Aorta (tissue), 5 donors: ENCODE results near the gene LRRC36. TPM values are rescaled to one million over a fixed set of nuclear protein-coding genes. Genes with fewer than 3 reads are reported as not detected.
"Not testable (repeated sequence)": the region's sequence is repeated elsewhere in the genome, so short reads cannot be mapped to it uniquely, and the experiment has no call there.

ENCODE experiments used
- ATAC-seq: fragments of 200-7000 bp; cut with Tn5 transposase; one replicate; pipeline ENCODE4 v1.9.1; 2022; ENCODE audit warnings: moderate library complexity; ENCODE audit not compliant: low FRiP score
- DNase-seq, 2 donors: peaks; one replicate each; pipeline ENCODE4 v3.0.0-alpha.2; 2020
- H3K27ac ChIP-seq, 2 donors: one replicate each; pipeline ENCODE4 v1.5.1; 2013; ENCODE audit warnings: low read length in 2 of 2, mild to moderate bottlenecking in 2 of 2, moderate library complexity in 2 of 2, control low read depth in 1 of 2, inconsistent platforms in 1 of 2, low read depth in 1 of 2
- H3K27me3 ChIP-seq, 2 donors: one replicate each; pipeline ENCODE4 v1.6.1; 2013; ENCODE audit warnings: control low read depth in 1 of 2, low read length in 1 of 2, mild to moderate bottlenecking in 1 of 2, moderate library complexity in 1 of 2; ENCODE audit not compliant: insufficient read depth in 2 of 2, control insufficient read depth in 1 of 2
- H3K36me3 ChIP-seq, 2 donors: one replicate each; pipeline ENCODE4 v1.6.1; 2013; ENCODE audit warnings: control low read depth in 1 of 2, low read length in 1 of 2, mild to moderate bottlenecking in 1 of 2; ENCODE audit not compliant: insufficient read depth in 2 of 2, control insufficient read depth in 1 of 2
- H3K4me1 ChIP-seq, 2 donors: one replicate each; pipeline ENCODE4 v1.6.1; 2013; ENCODE audit warnings: low read length in 2 of 2, control low read depth in 1 of 2, mild to moderate bottlenecking in 1 of 2, moderate library complexity in 1 of 2; ENCODE audit not compliant: insufficient read depth in 2 of 2, control insufficient read depth in 1 of 2
- H3K4me3 ChIP-seq, 2 donors: one replicate each; pipeline ENCODE4 v1.5.1; 2013; ENCODE audit warnings: low read length in 2 of 2, control low read depth in 1 of 2, mild to moderate bottlenecking in 1 of 2
- H3K9me3 ChIP-seq: one replicate; pipeline ENCODE4 v1.6.1; 2013; ENCODE audit warnings: mild to moderate bottlenecking, low read length; ENCODE audit not compliant: control insufficient read depth
- WGBS, 2 donors: extraction: QIAGEN DNeasy Blood & Tissue Kit; methylation state at CpG; one replicate each; pipeline ENCODE4 v1.1.7; 2013; 5-methylcytosine and 5-hydroxymethylcytosine counted together
- intact Hi-C, 2 donors: fragments of 100-400 bp; cut with DNase I; formaldehyde crosslinking; loops; one replicate each; pipeline versions ENCODE4 v1.14.2 to v1.15.0; 2022
- polyA plus RNA-seq, 2 donors: library from polyadenylated mRNA; stranded (reverse); fragments of 200-250 nt; gene quantifications; one replicate each; pipeline ENCODE4 v1.2.3, GENCODE V29; 2013
- total RNA-seq, 2 donors: library from RNA; stranded (reverse); fragmentation: NEBNext Ultra II Directional; extraction: Animal tissue kit (Norgen Biotek cat#: 25700); gene quantifications; one replicate each; pipeline ENCODE4 v1.2.1, GENCODE V29; 2021
- donor health status: healthy with polysubstance abuse.
- donor health status: Bipolar disorder and iron deficiency.
- donor health status: DM: no; HTN: no; CAD: no.
- donor health status: DM: no; HTN: no; CAD: no.
- donor health status: DM: yes; HTN: yes; CAD: no.

LRRC36 gene
- total and polyA plus RNA-seq, 4 donors, result 0.51 TPM; not detected in 3

- DNase-seq, H3K27ac ChIP-seq, H3K9me3 ChIP-seq, ATAC-seq, H3K36me3 ChIP-seq, H3K27me3 ChIP-seq, intact Hi-C loops, H3K4me3 ChIP-seq, H3K4me1 ChIP-seq: not testable (repeated sequence)
- WGBS, 2 donors, result 89% methylated on average over 11 of the region's 11 CpGs
Measured at GRCh38 chr16:67376012-67376411, 49.4 kb downstream of the LRRC36 start.

- no peak for DNase-seq
- no peaks in the 10 kb centered on the region for H3K36me3 ChIP-seq
- intact Hi-C loops, result no loop called here
- H3K4me3 ChIP-seq, result no peak overlapping the region
- ATAC-seq, result no peak
- 83 to 91% methylated on average over 1 of the region's 1 CpG for WGBS, 2 donors
- H3K4me1 ChIP-seq, result no peaks in the 10 kb centered on the region
- no peaks in the 10 kb centered on the region for H3K9me3 ChIP-seq
- no peak overlapping the region for H3K27ac ChIP-seq
- peaks cover 0 to 3% of the 10 kb centered on the region in 2 donors for H3K27me3 ChIP-seq
Measured at GRCh38 chr16:67378642-67379041, 52.0 kb downstream of the LRRC36 start.

GRCh38 chr16:67383284-67383683, 56.7 kb downstream of the LRRC36 start:
- H3K4me1 ChIP-seq, result no peaks in the 10 kb centered on the region
- no peaks in the 10 kb centered on the region for H3K36me3 ChIP-seq
- no peak overlapping the region for H3K4me3 ChIP-seq
- H3K27ac ChIP-seq, result no peak overlapping the region
- ATAC-seq (no peak), DNase-seq (no peak)
- H3K27me3 ChIP-seq, result no peaks in the 10 kb centered on the region
- 89 to 92% methylated on average over 3 of the region's 3 CpGs for WGBS, 2 donors
- no peaks in the 10 kb centered on the region for H3K9me3 ChIP-seq
- intact Hi-C loops, result no loop called here

GRCh38 chr16:67384778-67385510, 58.3 kb downstream of the LRRC36 start:
- Histone ChIP-seq H3K4me1 (no peaks in the 10 kb centered on the region), H3K27ac (no peak overlapping the region), H3K27me3 (no peaks in the 10 kb centered on the region), H3K36me3 (no peaks in the 10 kb centered on the region), H3K4me3 (no peak overlapping the region), H3K9me3 (no peaks in the 10 kb centered on the region)
- no peak for ATAC-seq
- no peak for DNase-seq
- intact Hi-C loops, result no loop called here
- 84 to 88% methylated on average over 8 of the region's 8 CpGs for WGBS, 2 donors

- no peaks in the 10 kb centered on the region for H3K9me3 ChIP-seq
Measured at GRCh38 chr16:67386861-67387455, 60.3 kb downstream of the LRRC36 start.

GRCh38 chr16:67387479-67388079, 61.0 kb downstream of the LRRC36 start:
- no peaks in the 10 kb centered on the region for H3K36me3 ChIP-seq
- intact Hi-C loops, result no loop called here
- no peak overlapping the region for H3K27ac ChIP-seq
- H3K4me3 ChIP-seq, result no peak overlapping the region
- 89 to 94% methylated on average over 8 of the region's 8 CpGs for WGBS, 2 donors
- H3K4me1 ChIP-seq, result no peaks in the 10 kb centered on the region
- ATAC-seq (no peak), DNase-seq (peak in 1 of 2 donors; percentile 30)
- H3K27me3 ChIP-seq, result no peaks in the 10 kb centered on the region
- no peaks in the 10 kb centered on the region for H3K9me3 ChIP-seq

More at GRCh38 chr16:67386861-67387455, 60.3 kb downstream of the LRRC36 start:
- 94 to 95% methylated on average over 5 of the region's 5 CpGs for WGBS, 2 donors
- no peak for ATAC-seq
- no peak overlapping the region for H3K27ac ChIP-seq
- no peaks in the 10 kb centered on the region for H3K36me3 ChIP-seq
- intact Hi-C loops, result no loop called here
- no peaks in the 10 kb centered on the region for H3K27me3 ChIP-seq
- no peak overlapping the region for H3K4me3 ChIP-seq
- DNase-seq, result peak in 1 of 2 donors; percentile 61
- H3K4me1 ChIP-seq, result no peaks in the 10 kb centered on the region

- ATAC-seq (no peak), DNase-seq (peak in 1 of 2 donors; percentile 45)
- intact Hi-C loops, result no loop called here
- Histone ChIP-seq H3K36me3 (no peaks in the 10 kb centered on the region), H3K27ac (no peak overlapping the region), H3K9me3 (no peaks in the 10 kb centered on the region), H3K4me3 (no peak overlapping the region), H3K27me3 (no peaks in the 10 kb centered on the region), H3K4me1 (no peaks in the 10 kb centered on the region)
- WGBS, 2 donors, result 94% methylated on average over 8 of the region's 8 CpGs
Measured at GRCh38 chr16:67388191-67388590, 61.6 kb downstream of the LRRC36 start.

GRCh38 chr16:67388591-67388990, 62.0 kb downstream of the LRRC36 start:
- Histone ChIP-seq H3K9me3 (no peaks in the 10 kb centered on the region), H3K4me3 (no peak overlapping the region), H3K4me1 (no peaks in the 10 kb centered on the region), H3K36me3 (no peaks in the 10 kb centered on the region), H3K27ac (no peak overlapping the region), H3K27me3 (no peaks in the 10 kb centered on the region)
- ATAC-seq (no peak), DNase-seq (peak in 1 of 2 donors; percentile 9)
- intact Hi-C loops, result no loop called here
- 93 to 96% methylated on average over 2 of the region's 2 CpGs for WGBS, 2 donors
